Neural cell (in vitro differentiated cells): ENCODE data around the gene RYR1. TPM values are rescaled to one million over a fixed set of nuclear protein-coding genes. Genes with fewer than 3 reads are reported as not detected.
"Not testable (repeated sequence)": the region's sequence is repeated elsewhere in the genome, so short reads cannot be mapped to it uniquely, and the experiment has no call there.

ENCODE experiments used
- H2AFZ ChIP-seq: fragments of 200-600, 300-800 bp; sonication (generic), shearing (Covaris generic); 2 replicates; pipeline ENCODE4 v1.6.0; 2014; ENCODE audit warnings: low read depth, mild to moderate bottlenecking, antibody characterized with exemption, low read length, moderate library complexity
- H3F3A ChIP-seq: fragments of 200-600 bp; shearing (Covaris generic); 2 replicates; pipeline ENCODE4 v1.6.1; 2016; ENCODE audit warnings: mild to moderate bottlenecking, moderate library complexity, mixed read lengths, antibody characterized with exemption, low read length; ENCODE audit not compliant: insufficient read depth, poor library complexity, severe bottlenecking
- H3K27ac ChIP-seq: fragments of 200-600, 300-800 bp; sonication (generic), shearing (Covaris generic); 2 replicates; pipeline ENCODE4 v1.5.1; 2014; ENCODE audit warnings: mild to moderate bottlenecking, low read length, moderate library complexity
- H3K27me3 ChIP-seq: fragments of 300-800, 200-600 bp; sonication (generic), shearing (Covaris generic); 2 replicates; pipeline ENCODE4 v1.6.0; 2014; ENCODE audit warnings: mild to moderate bottlenecking, low read depth, low read length, moderate library complexity; ENCODE audit not compliant: insufficient read depth
- H3K36me3 ChIP-seq: fragments of 300-800, 200-600 bp; sonication (generic), shearing (Covaris generic); 2 replicates; pipeline ENCODE4 v1.5.1; 2014; ENCODE audit warnings: mild to moderate bottlenecking, antibody characterized with exemption, low read length, moderate library complexity; ENCODE audit not compliant: insufficient read depth
- H3K4me2 ChIP-seq: fragments of 300-800, 200-600 bp; sonication (generic), shearing (Covaris generic); 2 replicates; pipeline ENCODE4 v1.6.0; 2014; ENCODE audit warnings: mild to moderate bottlenecking, low read length
- H3K4me3 ChIP-seq: fragments of 300-800, 200-600 bp; sonication (generic), shearing (Covaris generic); 2 replicates; pipeline ENCODE4 v1.5.1; 2014; ENCODE audit warnings: mild to moderate bottlenecking, low read length, moderate library complexity
- H3K79me2 ChIP-seq: fragments of 200-600 bp; shearing (Covaris generic); replicated peaks from 2 replicates; pipeline ENCODE4 v1.6.0; 2014; ENCODE audit warnings: mild to moderate bottlenecking, low read length, moderate library complexity; ENCODE audit not compliant: insufficient read depth
- H3K9ac ChIP-seq: fragments of 300-800, 200-600 bp; sonication (generic), shearing (Covaris generic); 2 replicates; pipeline ENCODE4 v1.6.1; 2016; ENCODE audit warnings: mild to moderate bottlenecking, low read length, mixed read lengths
- H3K9me2 ChIP-seq: fragments of 200-600 bp; shearing (Covaris generic); 2 replicates; pipeline ENCODE4 v1.6.1; 2016; ENCODE audit warnings: mild to moderate bottlenecking, low read length, mixed read lengths; ENCODE audit not compliant: insufficient read depth
- H3K9me3 ChIP-seq: fragments of 200-600, 300-800 bp; sonication (generic), shearing (Covaris generic); 2 replicates; pipeline ENCODE4 v1.6.1; 2016; ENCODE audit warnings: mild to moderate bottlenecking, mixed run types, low read length, moderate library complexity, mixed read lengths
- H4K20me1 ChIP-seq: fragments of 200-600 bp; shearing (Covaris generic); 2 replicates; pipeline ENCODE4 v1.6.1; 2016; ENCODE audit warnings: mild to moderate bottlenecking, mixed run types; ENCODE audit not compliant: insufficient read depth
- EP300 ChIP-seq: fragments of 450-650 bp; conservative IDR thresholded peaks from 2 replicates; pipeline ENCODE4 v1.6.1; 2014; ENCODE audit warnings: antibody characterized with exemption, mild to moderate bottlenecking, moderate library complexity; ENCODE audit not compliant: poor library complexity, severe bottlenecking
- EZH2 ChIP-seq: fragments of 200-600, 300-800 bp; shearing (Covaris generic), sonication (generic); IDR thresholded peaks from 2 replicates; pipeline ENCODE4 v1.6.1; 2014; ENCODE audit warnings: antibody characterized with exemption, low read length, borderline replicate concordance, mild to moderate bottlenecking; ENCODE audit not compliant: insufficient read depth, poor library complexity, severe bottlenecking
- MXI1 ChIP-seq: fragments of 450-650 bp; conservative IDR thresholded peaks from 2 replicates; pipeline ENCODE4 v1.6.1; 2014; ENCODE audit warnings: antibody characterized with exemption, mild to moderate bottlenecking; ENCODE audit not compliant: poor library complexity, severe bottlenecking
- POLR2AphosphoS5 ChIP-seq: IDR thresholded peaks from 2 replicates; pipeline ENCODE4 v1.6.1; 2012
- RAD21 ChIP-seq: fragments of 450-650 bp; conservative IDR thresholded peaks from 2 replicates; pipeline ENCODE4 v1.6.1; 2014; ENCODE audit warnings: antibody characterized with exemption, mild to moderate bottlenecking, moderate library complexity
- REST ChIP-seq: IDR thresholded peaks from 2 replicates; pipeline ENCODE4 v1.6.1; 2012; ENCODE audit warnings: borderline replicate concordance
- SMC3 ChIP-seq: fragments of 450-650 bp; conservative IDR thresholded peaks from 2 replicates; pipeline ENCODE4 v1.6.1; 2014; ENCODE audit warnings: antibody characterized with exemption, mild to moderate bottlenecking, moderate library complexity; ENCODE audit not compliant: poor library complexity
- TAF1 ChIP-seq: IDR thresholded peaks from 2 replicates; pipeline ENCODE4 v1.6.1; 2012; ENCODE audit warnings: low read depth
- polyA plus RNA-seq: library from polyadenylated mRNA; depleted of rRNA; stranded (reverse); fragments of >200 nt; gene quantifications from 2 replicates; pipeline ENCODE4 v1.2.3, GENCODE V29; 2014
- TF ChIP-seq, protein P1 (sequence below): fragments of 450-650 bp; IDR thresholded peaks from 2 replicates; pipeline ENCODE4 v1.5.1; 2014; ENCODE audit warnings: antibody characterized with exemption, mild to moderate bottlenecking, moderate library complexity; ENCODE audit not compliant: poor library complexity, severe bottlenecking

RYR1 gene
- polyA plus RNA-seq, 1 donor from 2014 or later, result 0.69 TPM

DNA sequence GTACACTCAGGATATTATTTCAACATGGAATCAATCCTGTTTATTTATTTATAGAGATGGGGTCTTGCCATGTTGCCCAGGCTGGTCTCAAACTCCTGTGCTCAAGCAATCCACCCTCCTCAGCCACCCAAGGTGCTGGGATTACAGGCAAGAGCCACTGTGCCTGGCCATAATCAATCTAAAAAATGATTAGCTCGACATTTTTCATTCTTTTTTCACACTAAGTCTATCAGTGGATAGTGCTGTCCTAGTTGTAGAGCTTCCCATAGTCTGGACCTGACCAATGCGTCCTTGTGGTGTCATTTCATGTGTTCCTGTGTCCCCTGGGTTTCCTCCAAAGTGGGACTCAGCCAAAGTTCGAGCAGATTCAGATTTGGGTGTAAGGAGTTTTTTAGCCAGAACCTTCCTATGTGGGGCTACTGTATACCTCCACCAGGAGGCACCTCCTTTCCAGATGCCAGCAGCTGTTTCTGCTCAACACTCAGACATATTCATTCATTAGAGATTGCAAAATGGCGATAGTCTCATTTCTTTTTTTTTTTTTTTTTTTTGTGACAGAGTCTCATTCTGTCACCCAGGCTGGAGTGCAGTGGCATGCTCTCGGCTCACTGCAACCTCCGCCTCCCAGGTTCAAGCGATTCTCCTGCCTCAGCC is 123.2 kb downstream of the RYR1 start:
- no peaks in the 10 kb centered on the region for H4K20me1 ChIP-seq
- H3K27ac ChIP-seq, result no peak overlapping the region
- no peaks in the 10 kb centered on the region for H3K79me2 ChIP-seq
- H3K4me3 ChIP-seq, result no peak overlapping the region
- no peaks in the 10 kb centered on the region for H3K27me3 ChIP-seq
- H2AFZ ChIP-seq, result no peak overlapping the region
- no peaks in the 10 kb centered on the region for H3F3A ChIP-seq
- H3K9me2 ChIP-seq, result no peaks in the 10 kb centered on the region
- no peaks in the 10 kb centered on the region for H3K36me3 ChIP-seq
- no peak overlapping the region for H3K4me2 ChIP-seq
- no peak overlapping the region for H3K9ac ChIP-seq
- TF ChIP-seq TAF1, result no peak
- no peak for TF ChIP-seq RAD21
- TF ChIP-seq POLR2AphosphoS5, result no peak
- no peak for TF ChIP-seq MXI1
- TF ChIP-seq EP300, result no peak
- no peak for TF ChIP-seq EZH2
- TF ChIP-seq, protein P1, sequence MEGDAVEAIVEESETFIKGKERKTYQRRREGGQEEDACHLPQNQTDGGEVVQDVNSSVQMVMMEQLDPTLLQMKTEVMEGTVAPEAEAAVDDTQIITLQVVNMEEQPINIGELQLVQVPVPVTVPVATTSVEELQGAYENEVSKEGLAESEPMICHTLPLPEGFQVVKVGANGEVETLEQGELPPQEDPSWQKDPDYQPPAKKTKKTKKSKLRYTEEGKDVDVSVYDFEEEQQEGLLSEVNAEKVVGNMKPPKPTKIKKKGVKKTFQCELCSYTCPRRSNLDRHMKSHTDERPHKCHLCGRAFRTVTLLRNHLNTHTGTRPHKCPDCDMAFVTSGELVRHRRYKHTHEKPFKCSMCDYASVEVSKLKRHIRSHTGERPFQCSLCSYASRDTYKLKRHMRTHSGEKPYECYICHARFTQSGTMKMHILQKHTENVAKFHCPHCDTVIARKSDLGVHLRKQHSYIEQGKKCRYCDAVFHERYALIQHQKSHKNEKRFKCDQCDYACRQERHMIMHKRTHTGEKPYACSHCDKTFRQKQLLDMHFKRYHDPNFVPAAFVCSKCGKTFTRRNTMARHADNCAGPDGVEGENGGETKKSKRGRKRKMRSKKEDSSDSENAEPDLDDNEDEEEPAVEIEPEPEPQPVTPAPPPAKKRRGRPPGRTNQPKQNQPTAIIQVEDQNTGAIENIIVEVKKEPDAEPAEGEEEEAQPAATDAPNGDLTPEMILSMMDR, result no peak
- no peak for TF ChIP-seq REST
- no peak for TF ChIP-seq SMC3
- H3K9me3 ChIP-seq, result no peaks in the 10 kb centered on the region

- no peaks in the 10 kb centered on the region for H3K9me3 ChIP-seq
- TF ChIP-seq MXI1 (no peak), REST (no peak), TAF1 (no peak), EP300 (no peak), SMC3 (no peak), RAD21 (no peak), EZH2 (no peak), POLR2AphosphoS5 (no peak)
- TF ChIP-seq, protein P1, result no peak
- no peaks in the 10 kb centered on the region for H3K9me2 ChIP-seq
- H3F3A ChIP-seq, result no peaks in the 10 kb centered on the region
- no peaks in the 10 kb centered on the region for H4K20me1 ChIP-seq
- H3K79me2 ChIP-seq, result no peaks in the 10 kb centered on the region
- no peak overlapping the region for H3K9ac ChIP-seq
- no peak overlapping the region for H3K27ac ChIP-seq
- H3K4me3 ChIP-seq, result no peak overlapping the region
- H3K36me3 ChIP-seq, result no peaks in the 10 kb centered on the region
- no peak overlapping the region for H2AFZ ChIP-seq
- H3K4me2 ChIP-seq, result no peak overlapping the region
- no peaks in the 10 kb centered on the region for H3K27me3 ChIP-seq
Measured at GRCh38 chr19:38557205-38557799, 123.8 kb downstream of the RYR1 start.

DNA sequence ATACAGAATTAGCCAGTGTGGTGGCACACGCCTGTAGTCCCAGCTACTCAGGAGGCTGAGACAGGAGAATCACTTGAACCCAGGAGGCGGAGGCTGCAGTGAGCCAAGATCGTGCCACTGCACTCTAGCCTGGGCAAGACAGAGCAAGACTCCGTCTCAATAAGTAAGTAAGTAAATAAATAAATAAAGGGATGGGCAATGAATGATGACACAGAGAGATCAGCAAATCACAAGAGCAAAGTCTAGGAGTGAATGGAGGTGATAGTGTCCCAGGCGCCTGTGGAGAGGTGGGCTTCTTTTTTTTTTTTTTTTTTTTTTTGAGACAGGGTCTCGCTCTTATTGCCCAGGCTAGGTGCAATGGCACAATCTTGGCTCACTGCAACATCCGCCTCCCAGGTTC is 125.4 kb downstream of the RYR1 start:
- H3K4me3 ChIP-seq, H3K9me2 ChIP-seq, H4K20me1 ChIP-seq, H2AFZ ChIP-seq, H3K4me2 ChIP-seq, H3F3A ChIP-seq, H3K9ac ChIP-seq, H3K9me3 ChIP-seq, H3K36me3 ChIP-seq, H3K27ac ChIP-seq, H3K79me2 ChIP-seq, H3K27me3 ChIP-seq: not testable (repeated sequence)
